ENCODE results near the gene SYNE2.

Gene SYNE2

DNA sequence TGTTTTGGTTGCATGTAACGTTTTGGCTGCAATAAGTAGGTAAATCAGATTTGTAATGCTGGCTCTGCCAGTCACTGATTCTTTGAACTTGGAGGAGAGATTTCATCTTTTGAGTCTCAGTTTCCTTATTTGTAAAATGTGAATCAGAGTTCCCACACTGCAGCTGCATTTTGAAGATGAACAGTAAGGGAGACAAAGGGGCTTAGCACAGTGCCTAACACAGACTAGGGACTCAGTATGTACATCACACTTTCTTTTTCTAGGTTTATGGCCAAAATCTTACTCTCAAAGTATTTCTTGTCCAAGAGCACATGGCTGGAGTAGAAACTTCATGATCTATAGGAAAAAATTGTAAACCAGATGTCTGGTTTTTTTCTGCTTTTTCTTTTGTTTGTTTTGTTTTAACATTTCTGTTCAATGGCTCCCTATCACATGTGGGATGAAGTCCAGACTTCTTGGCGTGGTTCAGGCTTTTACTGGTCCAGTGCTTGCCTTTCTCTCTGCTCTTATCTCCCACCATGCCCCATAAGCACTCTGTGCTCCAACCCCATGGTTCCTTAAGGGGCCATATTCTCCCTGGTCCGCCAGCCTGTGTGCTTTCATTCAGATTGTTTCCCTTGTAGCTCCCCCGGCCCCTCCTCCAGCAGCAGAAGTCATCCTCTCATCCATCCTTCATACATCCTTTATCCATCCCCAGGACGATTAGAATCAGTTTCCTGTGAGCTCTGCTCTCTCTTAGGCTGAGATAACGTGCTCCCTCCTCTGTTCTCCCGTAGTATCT, 58.0 kb downstream of the SYNE2 start:
- no peak for DNase-seq

DNA sequence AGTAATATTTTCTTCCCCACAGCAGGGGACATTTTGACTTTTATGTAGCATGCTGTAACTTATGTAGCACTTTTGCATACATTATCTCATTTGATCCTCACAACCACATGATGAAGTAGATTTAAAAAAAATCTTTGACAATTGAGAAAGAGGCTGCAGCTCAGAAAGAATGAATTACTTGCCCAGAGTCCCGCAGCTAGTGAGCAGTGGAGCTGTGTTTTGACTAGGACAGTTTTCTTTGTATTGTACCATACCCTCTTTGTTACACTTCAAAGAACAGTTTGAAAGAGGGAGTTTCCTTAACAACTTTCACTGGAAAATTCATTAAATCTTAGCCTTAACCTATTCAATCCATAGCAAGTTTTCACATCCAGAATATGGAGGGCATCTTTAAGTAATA, 58.6 kb downstream of the SYNE2 start:
- no peak for DNase-seq

DNA sequence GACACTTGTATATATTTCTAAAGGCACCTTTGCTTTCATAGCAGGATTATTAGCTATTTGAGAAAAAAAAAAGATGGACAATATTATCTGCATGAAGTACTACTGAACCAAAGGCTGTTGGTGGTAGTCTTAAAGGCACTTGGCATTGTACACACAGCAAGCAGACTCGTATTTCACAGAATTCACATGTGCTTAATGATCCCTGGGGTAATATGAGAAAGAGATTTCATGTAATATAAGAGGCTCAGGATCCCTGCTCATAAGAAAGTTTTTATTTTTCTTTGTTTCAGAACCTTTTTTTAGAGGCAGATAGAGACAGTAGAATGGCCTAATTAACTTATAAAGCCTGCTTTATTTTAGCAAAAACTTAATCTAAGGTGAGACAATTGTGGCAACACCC, 59.5 kb downstream of the SYNE2 start:
- DNase-seq = no peak

- no peak for DNase-seq
Measured at GRCh38 chr14:63918411-63918810, 65.6 kb downstream of the SYNE2 start.

- no peak for DNase-seq
Measured at GRCh38 chr14:63922696-63923421, 70.1 kb downstream of the SYNE2 start.

- no peak for DNase-seq
Measured at GRCh38 chr14:63923422-63923752, 70.6 kb downstream of the SYNE2 start.

DNA sequence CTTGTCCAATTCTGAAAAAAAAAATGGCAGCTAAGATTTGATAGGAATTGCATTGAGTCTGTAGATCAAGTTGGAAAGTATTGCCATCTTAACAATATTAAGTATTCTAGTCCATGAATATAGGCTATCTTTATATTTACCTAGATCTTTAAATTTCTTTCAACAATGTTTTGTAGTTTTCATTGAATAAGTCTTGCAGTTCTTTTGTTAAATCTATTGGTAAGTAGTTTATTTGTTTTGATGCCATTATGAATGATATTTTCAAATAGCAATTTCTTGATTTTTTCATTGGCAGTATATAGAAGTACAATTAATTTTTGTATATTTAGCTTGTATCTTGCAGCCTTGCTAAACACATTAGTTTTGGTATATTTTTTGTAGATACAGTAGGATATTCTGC, 71.6 kb downstream of the SYNE2 start:
- no peak for DNase-seq

GRCh38 chr14:63926641-63927040, 73.8 kb downstream of the SYNE2 start:
- no peak for DNase-seq

DNA sequence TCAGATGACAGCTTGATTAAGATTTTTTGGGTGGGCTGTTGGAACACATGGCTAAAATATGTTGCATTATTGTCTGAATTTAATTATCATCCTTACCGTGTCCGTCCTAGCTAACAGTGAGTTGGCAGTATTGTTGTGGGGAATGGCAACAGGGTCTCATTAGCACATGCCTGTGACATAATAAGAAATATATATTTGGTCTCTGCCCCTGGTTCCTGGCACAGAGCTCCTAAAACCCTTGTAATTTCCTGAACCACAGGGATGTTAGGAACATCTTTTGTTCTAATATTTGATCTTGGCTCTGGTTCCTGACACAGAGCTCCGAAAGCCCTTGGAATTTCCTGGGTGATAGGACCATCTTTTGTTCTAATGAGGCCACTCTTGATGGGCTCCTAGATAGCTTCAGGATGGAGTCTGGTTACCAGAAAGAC, 76.0 kb downstream of the SYNE2 start:
- DNase-seq = no peak

GRCh38 chr14:63933110-63933509, 80.3 kb downstream of the SYNE2 start:
- no peak for DNase-seq

- DNase-seq = no peak
Measured at GRCh38 chr14:63933711-63934110, 80.9 kb downstream of the SYNE2 start.

GRCh38 chr14:63938198-63939005, 85.6 kb downstream of the SYNE2 start:
- DNase-seq = no peak

DNA sequence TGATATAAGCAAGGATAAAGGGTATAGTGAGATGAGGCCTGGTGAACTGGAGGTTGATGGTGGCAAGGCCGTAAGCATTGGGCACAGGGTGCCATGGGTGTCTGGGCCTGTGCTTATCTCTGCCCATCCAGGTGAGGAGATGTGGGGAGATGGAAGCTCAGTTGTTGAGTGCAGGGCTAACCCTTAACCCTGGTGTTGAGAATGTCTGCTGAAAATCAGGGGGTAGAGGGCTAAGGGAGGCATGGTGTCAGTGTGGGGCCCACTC, 86.1 kb downstream of the SYNE2 start:
- DNase-seq = no peak

DNA sequence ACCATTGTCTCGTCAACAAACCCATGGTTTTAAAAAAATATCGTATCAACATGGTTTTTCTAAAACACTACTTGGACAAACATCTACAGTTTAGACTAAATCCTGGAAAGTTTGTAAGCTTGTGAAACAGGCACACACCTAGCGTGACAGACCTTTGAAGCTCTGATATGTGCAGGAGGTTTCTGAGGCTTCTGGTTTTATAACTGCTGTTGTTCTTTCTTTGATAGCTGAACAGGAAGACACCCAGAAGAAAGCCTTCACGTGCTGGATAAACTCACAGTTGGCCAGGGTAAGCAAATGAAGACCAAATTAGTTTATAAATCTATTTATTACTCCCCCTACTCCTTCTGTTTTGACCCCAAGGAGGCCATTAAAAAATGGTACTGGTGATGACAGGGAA, 87.6 kb downstream of the SYNE2 start:
- no peak for DNase-seq

- DNase-seq = no peak
Measured at GRCh38 chr14:63941023-63941422, 88.2 kb downstream of the SYNE2 start.

- no peak for DNase-seq
Measured at GRCh38 chr14:63949696-63950095, 96.9 kb downstream of the SYNE2 start.

GRCh38 chr14:63951021-63951420, 98.2 kb downstream of the SYNE2 start:
- DNase-seq = no peak

- DNase-seq = no peak
Measured at GRCh38 chr14:63951429-63951828, 98.6 kb downstream of the SYNE2 start.

DNA sequence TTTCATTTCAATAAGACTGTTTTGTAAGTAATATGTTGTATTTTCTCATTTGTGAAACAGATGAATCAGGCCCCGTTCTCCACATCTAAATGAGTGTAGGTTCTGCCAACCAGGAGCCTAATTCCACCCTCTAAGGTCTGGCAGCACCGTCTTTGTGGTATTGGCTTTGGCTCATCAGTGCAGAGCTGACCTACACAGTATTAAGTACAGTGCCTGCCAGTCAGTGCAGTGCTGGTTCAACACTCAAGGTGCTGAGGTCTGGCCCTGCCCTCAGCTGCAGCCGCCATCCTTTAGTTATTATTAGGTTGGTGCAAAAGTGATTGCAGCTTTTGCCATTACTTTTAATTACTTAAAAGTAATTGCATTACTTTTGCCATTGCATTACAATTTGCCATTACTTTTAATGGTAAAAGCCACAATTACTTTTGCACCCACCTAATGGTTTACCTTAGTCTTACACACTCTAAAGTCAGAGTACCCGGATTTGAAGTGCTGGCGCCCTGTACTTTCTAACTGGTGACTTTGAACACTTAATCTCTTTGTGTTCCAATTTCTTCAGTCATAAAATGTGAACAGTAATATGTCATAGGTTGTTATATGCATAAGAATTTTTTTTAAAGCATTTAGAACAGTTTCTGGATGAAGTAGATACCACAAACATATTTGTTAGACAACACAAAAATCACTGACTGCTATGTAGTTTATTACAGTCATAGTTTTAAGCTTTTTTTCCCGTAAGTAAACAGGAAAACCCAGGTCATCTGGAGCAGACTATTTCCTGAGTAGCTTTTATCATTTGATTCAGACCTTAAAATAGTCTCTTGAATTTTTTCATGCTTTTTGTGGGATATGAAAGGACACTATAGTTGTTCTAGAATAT, 99.5 kb downstream of the SYNE2 start:
- DNase-seq = no peak

- no peak for DNase-seq
Measured at GRCh38 chr14:63952933-63953437, 100.2 kb downstream of the SYNE2 start.

- DNase-seq = no peak
Measured at GRCh38 chr14:63956326-63956725, 103.5 kb downstream of the SYNE2 start.

GRCh38 chr14:63960926-63961567, 108.2 kb downstream of the SYNE2 start:
- no peak for DNase-seq
